NK-92 (cell line): ENCODE results near the gene ZNF462.
"Not testable (repeated sequence)": the region's sequence is repeated elsewhere in the genome, so short reads cannot be mapped to it uniquely, and the experiment has no call there.

Experiments
- DNase-seq: peaks from one replicate; lab custom pipeline; 2025; ENCODE audit not compliant: unreplicated experiment; lab: John Stamatoyannopoulos, UW

The ZNF462 gene

DNA sequence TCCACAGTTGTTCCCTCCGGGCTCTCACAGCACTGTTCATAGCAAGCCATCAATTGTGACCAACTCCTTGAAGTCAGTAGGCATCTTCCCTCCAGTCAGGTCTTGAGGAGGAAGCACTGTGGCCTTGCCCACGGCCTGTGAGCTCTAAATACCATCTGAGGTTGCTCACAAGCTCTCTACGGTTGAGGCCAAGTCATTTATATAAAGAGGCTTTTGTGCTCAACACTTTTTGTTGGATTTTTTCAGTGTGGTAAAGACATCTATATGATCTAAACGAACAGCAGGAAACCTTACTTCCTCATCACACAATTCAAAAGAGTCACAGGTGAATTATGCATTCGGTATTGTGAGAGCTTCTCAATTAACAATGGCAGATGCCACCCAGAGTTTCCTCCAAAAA is 97.3 kb downstream of the ZNF462 start:
- no peak for DNase-seq

DNA sequence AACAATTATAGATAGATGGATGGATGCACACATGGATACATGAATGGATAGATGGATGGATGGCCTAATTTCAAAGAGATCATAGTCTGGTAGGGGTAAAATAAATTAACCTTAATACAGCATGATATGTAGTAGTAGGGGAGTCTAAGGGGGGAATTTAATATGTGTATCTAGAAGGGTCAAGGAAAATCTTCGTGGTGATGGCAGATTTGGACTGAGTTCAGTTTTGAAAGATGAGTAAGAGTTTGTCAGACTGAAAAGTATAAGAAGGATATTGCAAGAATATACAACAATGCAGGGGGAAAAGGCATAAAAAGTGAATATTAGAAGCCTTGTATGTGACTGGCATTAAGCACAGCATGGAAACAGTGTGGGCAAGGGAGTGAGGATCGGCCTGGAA is 98.7 kb downstream of the ZNF462 start:
- DNase-seq = no peak

GRCh38 chr9:106962122-106962521 is 99.2 kb downstream of the ZNF462 start:
- DNase-seq = no peak

DNA sequence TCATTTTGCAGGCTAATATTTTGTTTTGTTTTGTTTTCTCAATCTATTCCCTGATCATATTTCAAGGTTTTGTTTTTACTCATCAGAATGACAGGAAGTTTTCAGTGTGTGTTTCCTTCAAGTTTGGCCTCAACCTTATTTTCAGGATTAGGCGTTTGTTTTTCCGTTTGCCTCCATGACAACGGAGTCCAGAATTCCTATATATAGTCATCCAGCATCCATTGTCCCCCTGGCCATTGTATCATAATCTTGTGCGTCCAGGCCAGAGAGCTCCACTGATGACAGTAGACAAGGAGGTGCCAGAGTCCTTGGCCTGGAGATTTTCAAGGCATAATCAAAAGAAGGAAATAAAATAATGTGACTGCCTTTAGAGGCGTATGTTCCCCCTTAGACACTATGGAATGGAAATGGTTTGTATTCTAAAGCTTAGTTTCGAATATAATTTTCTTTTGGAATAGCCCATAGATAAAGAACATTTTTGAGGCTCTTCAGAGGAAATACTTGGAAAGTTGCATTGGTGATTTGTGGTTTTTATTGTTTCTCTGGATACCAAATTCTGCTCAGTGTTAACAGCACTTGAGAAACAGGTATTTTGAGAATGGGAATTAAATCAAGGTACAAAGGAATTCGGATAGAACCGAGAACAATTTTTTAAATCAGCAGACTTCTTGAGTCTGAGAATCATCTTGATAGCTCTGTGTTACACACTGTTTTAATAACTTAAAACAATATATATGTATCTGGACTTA is 99.8 kb downstream of the ZNF462 start:
- no peak for DNase-seq

DNA sequence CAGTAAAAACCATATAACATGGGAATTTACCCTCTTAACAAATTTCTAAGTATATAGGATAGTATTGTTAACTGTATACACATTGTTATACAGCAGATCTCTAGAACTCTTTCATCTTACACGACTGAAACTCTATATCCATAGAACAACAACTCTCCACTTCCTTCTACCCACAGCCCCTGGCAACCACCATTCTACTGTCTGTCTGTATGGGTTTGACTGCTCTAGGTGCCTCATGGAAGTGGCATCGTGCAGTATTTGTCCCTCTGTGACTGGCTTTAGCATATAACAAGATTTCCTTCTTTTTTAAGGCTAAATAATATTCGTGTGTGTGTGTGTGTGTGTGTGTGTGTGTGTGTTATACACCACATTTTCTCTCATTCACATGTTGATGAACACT is 100.7 kb downstream of the ZNF462 start:
- DNase-seq = no peak

GRCh38 chr9:106964329-106964728 is 101.4 kb downstream of the ZNF462 start:
- no peak for DNase-seq

GRCh38 chr9:106964822-106965525 is 102.0 kb downstream of the ZNF462 start:
- DNase-seq = no peak

- DNase-seq = no peak
These were observed 103.5 kb downstream of the ZNF462 start for GRCh38 chr9:106966481-106966880.

DNA sequence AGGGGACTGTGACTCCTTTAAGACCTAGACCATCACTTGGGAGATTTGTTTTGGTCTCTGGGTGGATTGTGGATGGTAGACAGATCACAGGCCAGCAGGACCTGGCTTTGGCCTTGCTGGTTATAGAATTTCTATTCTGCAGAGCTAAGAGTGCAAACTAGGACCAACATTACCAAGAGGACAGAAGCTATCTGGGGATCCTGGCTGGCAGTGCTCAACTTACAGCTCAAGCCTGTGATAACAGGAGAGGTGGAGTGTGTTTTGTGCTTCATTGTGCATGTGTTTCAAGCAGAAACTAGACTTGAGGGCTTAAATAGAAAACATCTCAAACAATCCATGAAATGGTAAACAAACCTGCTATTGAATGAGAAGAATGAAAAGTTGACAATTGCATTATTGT is 106.7 kb downstream of the ZNF462 start:
- DNase-seq = no peak

GRCh38 chr9:106970219-106970975 is 107.4 kb downstream of the ZNF462 start:
- no peak for DNase-seq

DNA sequence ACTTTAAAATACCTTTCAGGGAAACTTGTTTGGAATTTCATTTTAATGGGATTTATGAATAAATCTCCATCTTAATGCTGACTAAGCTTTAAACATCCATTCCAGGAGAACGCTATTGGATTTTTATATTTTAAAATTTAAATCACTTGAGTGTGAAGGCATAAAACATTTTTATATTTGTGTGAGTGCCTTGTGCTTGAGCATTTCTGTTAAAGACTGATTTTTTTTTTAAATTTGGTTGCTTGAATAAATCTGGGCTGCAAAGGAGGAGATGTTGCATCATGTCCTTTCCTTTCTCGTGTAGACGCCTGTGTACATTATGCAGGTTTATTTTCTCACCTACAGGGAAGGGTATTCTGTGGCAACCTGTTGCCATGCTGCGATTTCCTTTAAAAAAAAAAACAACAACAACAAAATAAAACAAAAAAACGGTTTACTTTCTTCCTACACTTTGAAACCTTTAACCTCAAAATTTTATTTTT is 108.1 kb downstream of the ZNF462 start:
- DNase-seq = no peak

DNA sequence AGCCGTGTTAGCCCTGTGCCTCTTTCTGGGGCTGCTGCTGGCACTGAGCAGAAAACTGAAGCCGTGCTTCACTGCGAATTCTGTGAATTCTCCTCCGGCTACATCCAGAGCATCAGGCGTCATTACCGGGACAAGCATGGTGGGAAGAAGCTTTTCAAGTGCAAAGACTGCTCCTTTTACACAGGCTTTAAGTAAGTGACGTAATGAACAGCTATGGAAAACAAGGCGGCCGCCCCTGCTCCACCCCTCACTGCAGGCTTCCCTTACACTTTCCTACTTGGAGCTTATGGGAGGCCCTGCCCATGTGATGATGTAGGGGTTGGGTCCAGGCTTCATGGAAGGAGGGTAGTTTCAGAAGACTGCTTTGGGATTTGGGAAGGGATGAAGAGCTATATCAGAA is 109.1 kb downstream of the ZNF462 start:
- DNase-seq = no peak

- DNase-seq = no peak
These were observed 111.4 kb downstream of the ZNF462 start for GRCh38 chr9:106974341-106974740.

- DNase-seq = no peak
These were observed 113.8 kb downstream of the ZNF462 start for GRCh38 chr9:106976772-106977171.

GRCh38 chr9:106980551-106981101 is 117.7 kb downstream of the ZNF462 start:
- no peak for DNase-seq

GRCh38 chr9:106981396-106982287 is 118.7 kb downstream of the ZNF462 start:
- DNase-seq = no peak

GRCh38 chr9:106982636-106983035 is 119.7 kb downstream of the ZNF462 start:
- DNase-seq = no peak

DNA sequence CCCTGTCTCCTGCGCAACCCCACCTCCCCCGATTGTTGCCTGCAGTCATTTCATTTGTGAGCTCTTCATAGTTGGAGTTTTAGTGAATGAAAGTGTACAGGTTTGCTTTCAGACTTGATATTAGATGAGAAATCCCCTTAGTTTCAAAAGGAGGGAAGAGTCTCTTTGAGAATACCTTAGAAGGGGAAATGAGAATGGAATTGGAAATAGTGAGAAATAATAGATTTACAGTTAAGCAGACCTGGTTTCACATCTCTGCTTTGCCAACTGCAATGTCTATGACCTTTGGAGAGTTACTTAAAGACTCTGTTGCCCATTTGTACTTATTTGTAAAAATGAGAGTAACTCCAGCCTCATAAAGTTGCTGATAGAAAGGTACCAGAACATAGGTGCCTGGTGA is 120.4 kb downstream of the ZNF462 start:
- no peak for DNase-seq

GRCh38 chr9:106989904-106990303 is 126.9 kb downstream of the ZNF462 start:
- DNase-seq = not testable (repeated sequence)

- DNase-seq = no peak
These were observed 129.2 kb downstream of the ZNF462 start for GRCh38 chr9:106992186-106992585.
